Measurements from ENCODE around the gene PRKG1. TPM values are rescaled to one million over a fixed set of nuclear protein-coding genes. Genes with fewer than 3 reads are reported as not detected.

Gene PRKG1
- total and polyA plus RNA-seq, 4 donors = 26.2 to 199 (median 94.1) TPM

DNA sequence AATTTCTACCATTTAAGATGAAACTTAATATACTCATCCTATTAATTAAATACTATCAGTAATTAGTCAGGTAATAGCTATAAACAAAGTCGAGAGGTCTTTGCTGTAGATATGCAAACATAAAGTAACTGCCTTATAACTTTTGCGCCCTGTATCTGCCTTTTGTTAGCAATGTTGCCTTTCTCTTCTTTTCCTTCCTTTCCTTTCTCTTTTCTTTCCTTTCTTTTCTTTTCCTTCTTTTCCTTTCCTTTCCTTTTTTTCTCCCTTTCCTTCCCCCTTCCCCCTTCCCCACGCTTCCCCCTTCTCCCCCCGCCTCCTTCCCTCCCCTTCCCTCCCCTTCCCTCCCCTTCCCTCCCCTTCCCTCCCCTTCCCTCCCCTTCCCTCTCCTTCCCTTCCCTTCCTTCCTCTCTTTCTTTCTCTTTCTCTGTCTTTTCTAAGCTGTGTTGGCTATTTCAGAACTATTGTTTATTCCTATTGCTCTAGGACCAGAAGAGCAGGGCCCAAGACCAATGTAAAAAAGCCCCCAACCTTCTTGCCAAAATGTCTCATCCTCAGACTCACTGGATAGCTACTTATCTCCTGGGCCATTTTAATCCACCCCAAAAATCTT is 1174.5 kb downstream of the PRKG1 start:
- H3K27ac ChIP-seq (ENCODE audit: low read depth in 1 of 2, low read length in 2 of 2) = no peak overlapping the region
- H3K27me3 ChIP-seq (ENCODE audit: control insufficient read depth in 1 of 2, insufficient read depth in 2 of 2, low read length in 1 of 2) = no peaks in the 10 kb centered on the region
- peaks cover 0 to 2% of the 10 kb centered on the region in 2 donors for H3K4me1 ChIP-seq (ENCODE audit: control insufficient read depth in 1 of 2, insufficient read depth in 2 of 2, low read length in 2 of 2)
- ATAC-seq (ENCODE audit: low FRiP score) (no peak), DNase-seq (no peak)
- H3K9me3 ChIP-seq (ENCODE audit: control insufficient read depth, low read length) = no peaks in the 10 kb centered on the region
- 85 to 94% methylated on average over 3 to 4 of the region's 4 CpGs for WGBS, 2 donors
- intact Hi-C loops (cut with DNase I) = no loop called here
- no peak overlapping the region for H3K4me3 ChIP-seq (ENCODE audit: low read length in 2 of 2)
- H3K36me3 ChIP-seq (ENCODE audit: control insufficient read depth in 1 of 2, insufficient read depth in 2 of 2, low read length in 1 of 2) = no peaks in the 10 kb centered on the region

- DNase-seq (no peak), ATAC-seq (ENCODE audit: low FRiP score) (no peak)
- H3K4me3 ChIP-seq (ENCODE audit: low read length in 2 of 2) = no peak overlapping the region
- no peaks in the 10 kb centered on the region for H3K27me3 ChIP-seq (ENCODE audit: control insufficient read depth in 1 of 2, insufficient read depth in 2 of 2, low read length in 1 of 2)
- WGBS, 2 donors = 87 to 90% methylated on average over 6 of the region's 6 CpGs
- H3K27ac ChIP-seq (ENCODE audit: low read depth in 1 of 2, low read length in 2 of 2) = no peak overlapping the region
- H3K36me3 ChIP-seq (ENCODE audit: control insufficient read depth in 1 of 2, insufficient read depth in 2 of 2, low read length in 1 of 2) = no peaks in the 10 kb centered on the region
- H3K4me1 ChIP-seq (ENCODE audit: control insufficient read depth in 1 of 2, insufficient read depth in 2 of 2, low read length in 2 of 2) = peaks cover 0 to 2% of the 10 kb centered on the region in 2 donors
- no peaks in the 10 kb centered on the region for H3K9me3 ChIP-seq (ENCODE audit: control insufficient read depth, low read length)
- intact Hi-C loops (cut with DNase I) = no loop called here
Observed at GRCh38 chr10:52249850-52250395, 1175.6 kb downstream of the PRKG1 start.

- Histone ChIP-seq H3K4me1 (ENCODE audit: control insufficient read depth in 1 of 2, insufficient read depth in 2 of 2, low read length in 2 of 2) (peaks cover 0 to 2% of the 10 kb centered on the region in 2 donors), H3K36me3 (ENCODE audit: control insufficient read depth in 1 of 2, insufficient read depth in 2 of 2, low read length in 1 of 2) (no peaks in the 10 kb centered on the region), H3K27ac (ENCODE audit: low read depth in 1 of 2, low read length in 2 of 2) (no peak overlapping the region), H3K9me3 (ENCODE audit: control insufficient read depth, low read length) (no peaks in the 10 kb centered on the region), H3K4me3 (ENCODE audit: low read length in 2 of 2) (no peak overlapping the region), H3K27me3 (ENCODE audit: control insufficient read depth in 1 of 2, insufficient read depth in 2 of 2, low read length in 1 of 2) (no peaks in the 10 kb centered on the region)
- WGBS, 2 donors = 61 to 70% methylated on average over 3 of the region's 3 CpGs
- DNase-seq = no peak
- no peak for ATAC-seq (ENCODE audit: low FRiP score)
- intact Hi-C loops (cut with DNase I) = no loop called here
Observed at GRCh38 chr10:52250510-52250909, 1176.2 kb downstream of the PRKG1 start.

- intact Hi-C loops (cut with DNase I) = no loop called here
- WGBS, 2 donors = 70 to 74% methylated on average over 3 of the region's 3 CpGs
- no peaks in the 10 kb centered on the region for H3K9me3 ChIP-seq (ENCODE audit: control insufficient read depth, low read length)
- peaks cover 0 to 2% of the 10 kb centered on the region in 2 donors for H3K4me1 ChIP-seq (ENCODE audit: control insufficient read depth in 1 of 2, insufficient read depth in 2 of 2, low read length in 2 of 2)
- H3K36me3 ChIP-seq (ENCODE audit: control insufficient read depth in 1 of 2, insufficient read depth in 2 of 2, low read length in 1 of 2) = no peaks in the 10 kb centered on the region
- no peaks in the 10 kb centered on the region for H3K27me3 ChIP-seq (ENCODE audit: control insufficient read depth in 1 of 2, insufficient read depth in 2 of 2, low read length in 1 of 2)
- no peak overlapping the region for H3K27ac ChIP-seq (ENCODE audit: low read depth in 1 of 2, low read length in 2 of 2)
- H3K4me3 ChIP-seq (ENCODE audit: low read length in 2 of 2) = no peak overlapping the region
- DNase-seq (no peak), ATAC-seq (ENCODE audit: low FRiP score) (no peak)
Observed at GRCh38 chr10:52252307-52252706, 1178.0 kb downstream of the PRKG1 start.

DNA sequence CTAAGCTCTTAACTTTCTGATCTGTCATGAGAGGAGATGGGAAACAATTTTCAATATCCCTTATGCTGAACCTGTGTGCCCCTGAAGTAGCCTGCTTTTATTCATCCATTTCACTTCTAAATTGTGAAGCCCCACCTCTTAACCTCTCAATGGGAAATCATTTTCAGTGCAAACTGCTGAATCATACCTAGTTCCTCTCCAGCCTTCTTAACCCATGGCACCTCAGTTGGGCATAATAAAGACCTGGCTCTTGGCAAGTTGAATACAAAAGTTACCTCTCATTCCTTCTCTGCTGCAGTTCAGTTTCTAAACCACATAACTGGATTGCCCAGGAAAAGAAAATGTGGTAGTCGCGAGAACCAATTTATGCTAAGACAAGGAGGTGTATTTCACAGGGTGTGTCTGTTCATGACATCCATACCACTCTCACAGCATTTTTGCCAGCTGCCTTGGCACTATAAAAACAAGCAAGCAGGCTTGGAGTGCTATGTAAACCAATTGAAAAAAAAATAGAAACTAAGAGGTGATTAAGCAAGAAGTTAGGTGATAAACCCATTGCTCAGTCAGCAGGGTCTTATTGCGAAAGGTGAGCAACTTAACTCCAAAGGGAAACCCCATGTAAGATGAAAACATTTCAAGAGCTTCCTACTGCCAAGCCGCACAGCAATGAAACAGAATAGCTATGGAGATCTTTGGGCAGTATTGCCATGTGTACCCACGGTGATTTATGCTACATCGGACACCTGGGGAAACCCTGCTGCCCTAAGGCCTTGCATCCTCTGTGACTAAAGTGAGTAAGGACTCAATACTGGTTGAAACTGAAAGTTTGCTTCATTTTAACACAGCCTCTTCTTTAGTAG is 1182.8 kb downstream of the PRKG1 start:
- DNase-seq = no peak
- Histone ChIP-seq H3K27me3 (ENCODE audit: control insufficient read depth in 1 of 2, insufficient read depth in 2 of 2, low read length in 1 of 2) (no peaks in the 10 kb centered on the region), H3K4me3 (ENCODE audit: low read length in 2 of 2) (no peak overlapping the region), H3K9me3 (ENCODE audit: control insufficient read depth, low read length) (no peaks in the 10 kb centered on the region), H3K36me3 (ENCODE audit: control insufficient read depth in 1 of 2, insufficient read depth in 2 of 2, low read length in 1 of 2) (no peaks in the 10 kb centered on the region), H3K4me1 (ENCODE audit: control insufficient read depth in 1 of 2, insufficient read depth in 2 of 2, low read length in 2 of 2) (peaks cover 0 to 2% of the 10 kb centered on the region in 2 donors), H3K27ac (ENCODE audit: low read depth in 1 of 2, low read length in 2 of 2) (no peak overlapping the region)
- ATAC-seq (ENCODE audit: low FRiP score) = no peak
- intact Hi-C loops (cut with DNase I) = no loop called here
- 95% methylated on average over 6 of the region's 6 CpGs for WGBS, 2 donors

- Histone ChIP-seq H3K9me3 (ENCODE audit: control insufficient read depth, low read length) (no peaks in the 10 kb centered on the region), H3K27ac (ENCODE audit: low read depth in 1 of 2, low read length in 2 of 2) (no peak overlapping the region), H3K4me1 (ENCODE audit: control insufficient read depth in 1 of 2, insufficient read depth in 2 of 2, low read length in 2 of 2) (peaks cover 0 to 2% of the 10 kb centered on the region in 2 donors), H3K36me3 (ENCODE audit: control insufficient read depth in 1 of 2, insufficient read depth in 2 of 2, low read length in 1 of 2) (no peaks in the 10 kb centered on the region), H3K4me3 (ENCODE audit: low read length in 2 of 2) (no peak overlapping the region), H3K27me3 (ENCODE audit: control insufficient read depth in 1 of 2, insufficient read depth in 2 of 2, low read length in 1 of 2) (no peaks in the 10 kb centered on the region)
- 55 to 59% methylated on average over 1 of the region's 1 CpG for WGBS, 2 donors
- DNase-seq (no peak), ATAC-seq (ENCODE audit: low FRiP score) (no peak)
- intact Hi-C loops (cut with DNase I) = no loop called here
Observed at GRCh38 chr10:52257692-52258075, 1183.4 kb downstream of the PRKG1 start.

- intact Hi-C loops (cut with DNase I) = no loop called here
- H3K9me3 ChIP-seq (ENCODE audit: control insufficient read depth, low read length) = no peaks in the 10 kb centered on the region
- H3K4me1 ChIP-seq (ENCODE audit: control insufficient read depth in 1 of 2, insufficient read depth in 2 of 2, low read length in 2 of 2) = peaks cover 0 to 2% of the 10 kb centered on the region in 2 donors
- no peaks in the 10 kb centered on the region for H3K36me3 ChIP-seq (ENCODE audit: control insufficient read depth in 1 of 2, insufficient read depth in 2 of 2, low read length in 1 of 2)
- H3K27me3 ChIP-seq (ENCODE audit: control insufficient read depth in 1 of 2, insufficient read depth in 2 of 2, low read length in 1 of 2) = no peaks in the 10 kb centered on the region
- ATAC-seq (ENCODE audit: low FRiP score) = no peak
- no peak overlapping the region for H3K27ac ChIP-seq (ENCODE audit: low read depth in 1 of 2, low read length in 2 of 2)
- H3K4me3 ChIP-seq (ENCODE audit: low read length in 2 of 2) = no peak overlapping the region
- WGBS, 2 donors = 78 to 87% methylated on average over 1 of the region's 1 CpG
- DNase-seq = no peak
Observed at GRCh38 chr10:52258799-52259425, 1184.6 kb downstream of the PRKG1 start.

- Histone ChIP-seq H3K4me1 (ENCODE audit: control insufficient read depth in 1 of 2, insufficient read depth in 2 of 2, low read length in 2 of 2) (peaks cover 0 to 2% of the 10 kb centered on the region in 2 donors), H3K9me3 (ENCODE audit: control insufficient read depth, low read length) (no peaks in the 10 kb centered on the region), H3K4me3 (ENCODE audit: low read length in 2 of 2) (no peak overlapping the region), H3K27ac (ENCODE audit: low read depth in 1 of 2, low read length in 2 of 2) (no peak overlapping the region), H3K27me3 (ENCODE audit: control insufficient read depth in 1 of 2, insufficient read depth in 2 of 2, low read length in 1 of 2) (no peaks in the 10 kb centered on the region), H3K36me3 (ENCODE audit: control insufficient read depth in 1 of 2, insufficient read depth in 2 of 2, low read length in 1 of 2) (no peaks in the 10 kb centered on the region)
- ATAC-seq (ENCODE audit: low FRiP score) (peak; percentile 11), DNase-seq (no peak)
- 68 to 81% methylated on average over 2 of the region's 2 CpGs for WGBS, 2 donors
- intact Hi-C loops (cut with DNase I) = no loop called here
Observed at GRCh38 chr10:52259426-52259812, 1185.1 kb downstream of the PRKG1 start.
